ENCODE measurements around the gene METTL17. TPM values are rescaled to one million over a fixed set of nuclear protein-coding genes. Genes with fewer than 3 reads are reported as not detected.

The METTL17 gene
- total and polyA plus RNA-seq, 9 of the 15 experiments (the other 6 are each of a cell fraction or from before 2014, with no cell fraction given), result 65.6 to 150 (median 90.0) TPM

- TF ChIP-seq, protein P1, sequence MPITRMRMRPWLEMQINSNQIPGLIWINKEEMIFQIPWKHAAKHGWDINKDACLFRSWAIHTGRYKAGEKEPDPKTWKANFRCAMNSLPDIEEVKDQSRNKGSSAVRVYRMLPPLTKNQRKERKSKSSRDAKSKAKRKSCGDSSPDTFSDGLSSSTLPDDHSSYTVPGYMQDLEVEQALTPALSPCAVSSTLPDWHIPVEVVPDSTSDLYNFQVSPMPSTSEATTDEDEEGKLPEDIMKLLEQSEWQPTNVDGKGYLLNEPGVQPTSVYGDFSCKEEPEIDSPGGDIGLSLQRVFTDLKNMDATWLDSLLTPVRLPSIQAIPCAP (CRISPR knock-in tag; IDR thresholded peaks at IDR 0.05; ENCODE audit: borderline replicate concordance), result no peak
- TF ChIP-seq MLLT1 (IDR thresholded peaks at IDR 0.05), result peak in 1 of 2 experiments; percentile 80; a peak in 2 of 4 replicates
- TF ChIP-seq ARID2 (IDR thresholded peaks at IDR 0.05), result no peak
- peak; percentile 56 to 65 for TF ChIP-seq RAD21 (CRISPR knock-in tag; conservative IDR thresholded peaks at IDR 0.05 in 1 of 2, IDR thresholded peaks at IDR 0.05 in 1 of 2)
- TF ChIP-seq, protein P2, sequence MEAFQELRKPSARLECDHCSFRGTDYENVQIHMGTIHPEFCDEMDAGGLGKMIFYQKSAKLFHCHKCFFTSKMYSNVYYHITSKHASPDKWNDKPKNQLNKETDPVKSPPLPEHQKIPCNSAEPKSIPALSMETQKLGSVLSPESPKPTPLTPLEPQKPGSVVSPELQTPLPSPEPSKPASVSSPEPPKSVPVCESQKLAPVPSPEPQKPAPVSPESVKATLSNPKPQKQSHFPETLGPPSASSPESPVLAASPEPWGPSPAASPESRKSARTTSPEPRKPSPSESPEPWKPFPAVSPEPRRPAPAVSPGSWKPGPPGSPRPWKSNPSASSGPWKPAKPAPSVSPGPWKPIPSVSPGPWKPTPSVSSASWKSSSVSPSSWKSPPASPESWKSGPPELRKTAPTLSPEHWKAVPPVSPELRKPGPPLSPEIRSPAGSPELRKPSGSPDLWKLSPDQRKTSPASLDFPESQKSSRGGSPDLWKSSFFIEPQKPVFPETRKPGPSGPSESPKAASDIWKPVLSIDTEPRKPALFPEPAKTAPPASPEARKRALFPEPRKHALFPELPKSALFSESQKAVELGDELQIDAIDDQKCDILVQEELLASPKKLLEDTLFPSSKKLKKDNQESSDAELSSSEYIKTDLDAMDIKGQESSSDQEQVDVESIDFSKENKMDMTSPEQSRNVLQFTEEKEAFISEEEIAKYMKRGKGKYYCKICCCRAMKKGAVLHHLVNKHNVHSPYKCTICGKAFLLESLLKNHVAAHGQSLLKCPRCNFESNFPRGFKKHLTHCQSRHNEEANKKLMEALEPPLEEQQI (IDR thresholded peaks at IDR 0.05), result no peak
- TF ChIP-seq NRF1 (conservative IDR thresholded peaks at IDR 0.05 in 1 of 2, IDR thresholded peaks at IDR 0.05 in 1 of 2), result peak; percentile 17 to 33; a peak in 1 of 4 replicates
- TF ChIP-seq, protein P3, sequence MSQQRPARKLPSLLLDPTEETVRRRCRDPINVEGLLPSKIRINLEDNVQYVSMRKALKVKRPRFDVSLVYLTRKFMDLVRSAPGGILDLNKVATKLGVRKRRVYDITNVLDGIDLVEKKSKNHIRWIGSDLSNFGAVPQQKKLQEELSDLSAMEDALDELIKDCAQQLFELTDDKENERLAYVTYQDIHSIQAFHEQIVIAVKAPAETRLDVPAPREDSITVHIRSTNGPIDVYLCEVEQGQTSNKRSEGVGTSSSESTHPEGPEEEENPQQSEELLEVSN (IDR thresholded peaks at IDR 0.05; ENCODE audit: borderline replicate concordance in 1 of 2, extremely low read depth in 1 of 2, insufficient read depth in 1 of 2, insufficient read length in 1 of 2, low read depth in 1 of 2, low read length in 1 of 2, poor library complexity in 1 of 2, severe bottlenecking in 1 of 2), result peak in 1 of 2 experiments; percentile 54
- TF ChIP-seq DACH1 (IDR thresholded peaks at IDR 0.05; ENCODE audit: partially characterized antibody), result no peak
- TF ChIP-seq, protein P4, sequence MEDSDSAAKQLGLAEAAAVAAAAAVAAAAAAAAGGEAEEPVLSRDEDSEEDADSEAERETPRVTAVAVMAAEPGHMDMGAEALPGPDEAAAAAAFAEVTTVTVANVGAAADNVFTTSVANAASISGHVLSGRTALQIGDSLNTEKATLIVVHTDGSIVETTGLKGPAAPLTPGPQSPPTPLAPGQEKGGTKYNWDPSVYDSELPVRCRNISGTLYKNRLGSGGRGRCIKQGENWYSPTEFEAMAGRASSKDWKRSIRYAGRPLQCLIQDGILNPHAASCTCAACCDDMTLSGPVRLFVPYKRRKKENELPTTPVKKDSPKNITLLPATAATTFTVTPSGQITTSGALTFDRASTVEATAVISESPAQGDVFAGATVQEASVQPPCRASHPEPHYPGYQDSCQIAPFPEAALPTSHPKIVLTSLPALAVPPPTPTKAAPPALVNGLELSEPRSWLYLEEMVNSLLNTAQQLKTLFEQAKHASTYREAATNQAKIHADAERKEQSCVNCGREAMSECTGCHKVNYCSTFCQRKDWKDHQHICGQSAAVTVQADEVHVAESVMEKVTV (CRISPR knock-in tag; IDR thresholded peaks at IDR 0.05), result peak; percentile 37; the same call in 1 of the 2 replicates
- peak; percentile 90 to 94 (median 91) for TF ChIP-seq CTCF (IDR thresholded peaks at IDR 0.05 in 2 of 3, conservative IDR thresholded peaks at IDR 0.05 in 1 of 3; ENCODE audit: insufficient read depth in 2 of 3, low read depth in 1 of 3, low read length in 3 of 3)
- no peak for TF ChIP-seq KDM5B (IDR thresholded peaks at IDR 0.05; ENCODE audit: insufficient replicate concordance, low read depth, low read length)
- no peak for TF ChIP-seq U2AF2 (optimal IDR thresholded peaks at IDR 0.05; ENCODE audit: low read depth, low read length)
Measured at GRCh38 chr14:20970983-20971704, 18.6 kb upstream of the METTL17 start (continued).

Measured in K562 (cell line).